ENCODE measurements around the gene KLF12. TPM values are rescaled to one million over a fixed set of nuclear protein-coding genes. Genes with fewer than 3 reads are reported as not detected.

The KLF12 gene
- total RNA-seq, 1 experiment from 2014 or later, result 9.7 TPM

DNA sequence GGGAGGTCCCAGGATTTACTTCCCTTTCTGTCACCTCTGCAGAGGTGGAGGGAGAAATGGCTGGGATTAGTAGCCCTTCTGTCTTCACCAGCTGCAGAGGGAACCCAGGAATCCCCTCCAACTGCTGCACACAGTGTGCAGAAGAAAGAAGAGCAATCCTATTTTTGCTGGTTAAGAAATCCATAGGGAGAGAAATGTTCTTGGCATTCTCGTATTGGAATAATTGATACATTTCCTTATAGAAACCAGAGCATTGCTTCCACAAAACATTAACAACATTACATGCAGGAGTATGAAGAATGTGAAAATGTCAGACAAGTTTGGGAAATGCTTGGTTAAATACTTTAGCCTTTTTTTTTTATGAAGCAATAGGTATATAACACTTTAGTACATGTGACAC is 48.3 kb upstream of the KLF12 start:
- H3K79me2 ChIP-seq (ENCODE audit: insufficient read depth, low read length), result no peaks in the 10 kb centered on the region
- DNase-seq, result no peak
- no peak overlapping the region for H3T11ph ChIP-seq (ENCODE audit: low read length)
- no peak overlapping the region for H2BK20ac ChIP-seq (ENCODE audit: low read depth, low read length, poor library complexity, severe bottlenecking)
- Mint-ChIP-seq H3K36me3 (ENCODE audit: insufficient read depth in 1 of 3, low read depth in 3 of 3) (no peaks in the 10 kb centered on the region), H3K9me3 (no peaks in the 10 kb centered on the region), H3K27ac (no peak overlapping the region), H3K27me3 (ENCODE audit: low read depth) (no peaks in the 10 kb centered on the region), H3K4me1 (no peaks in the 10 kb centered on the region), H3K4me3 (no peak overlapping the region)
- H3K4ac ChIP-seq (ENCODE audit: low read depth, low read length), result no peak overlapping the region
- H4K20me1 ChIP-seq (ENCODE audit: control insufficient read depth, insufficient read depth, insufficient read length), result no peaks in the 10 kb centered on the region
- WGBS (ENCODE audit: extremely low coverage, insufficient read length, low lambda C conversion rate), result no CpG with 5 or more reads among the region's 1 CpG
- no peak overlapping the region for H3K18ac ChIP-seq (ENCODE audit: insufficient read length, low read depth, low read length)
- TF ChIP-seq CTCF (conservative IDR thresholded peaks at IDR 0.05), result no peak
- H3K9me3 ChIP-seq (ENCODE audit: control insufficient read depth, low read depth, low read length), result no peaks in the 10 kb centered on the region
- H2BK120ac ChIP-seq (ENCODE audit: low read depth, low read length, poor library complexity, severe bottlenecking), result no peak overlapping the region
- H2BK15ac ChIP-seq (ENCODE audit: low read depth, low read length), result no peak overlapping the region
- no peak overlapping the region for H3K23ac ChIP-seq (ENCODE audit: insufficient read length, low read depth, low read length)
- H3K79me1 ChIP-seq (ENCODE audit: insufficient read depth, low read depth, low read length, poor library complexity, severe bottlenecking), result no peaks in the 10 kb centered on the region
- no peak overlapping the region for H4K91ac ChIP-seq (ENCODE audit: insufficient read length, low read depth, low read length)
- H3K56ac ChIP-seq (ENCODE audit: insufficient read length, low read depth, low read length), result no peak overlapping the region
- no peaks in the 10 kb centered on the region for H3K23me2 ChIP-seq (ENCODE audit: insufficient read length, low read depth, low read length, poor library complexity, severe bottlenecking)
- H2AFZ ChIP-seq (ENCODE audit: low read length), result no peak overlapping the region
- H3K9ac ChIP-seq (ENCODE audit: extremely low read depth, insufficient read length, low read length), result no peak overlapping the region
- H3K27me3 ChIP-seq (ENCODE audit: insufficient read depth, low read length), result no peaks in the 10 kb centered on the region
- H3K14ac ChIP-seq (ENCODE audit: insufficient read depth, low read length), result no peak overlapping the region
- H4K8ac ChIP-seq (replicated peaks; ENCODE audit: insufficient read length, low read depth, low read length), result no peak overlapping the region
- H2BK5ac ChIP-seq (ENCODE audit: insufficient read length, low read length), result no peak overlapping the region
- H3K4me2 ChIP-seq (ENCODE audit: insufficient read depth, insufficient read length, low read length), result no peak overlapping the region
- no peak overlapping the region for H4K5ac ChIP-seq (ENCODE audit: insufficient read length, low read depth, low read length)
- H2BK12ac ChIP-seq (ENCODE audit: insufficient read length, low read depth, low read length), result no peak overlapping the region
- no peak overlapping the region for H3K27ac ChIP-seq (ENCODE audit: insufficient read length, low read depth, low read length)
- H3K4me1 ChIP-seq (ENCODE audit: insufficient read depth, low read length), result no peaks in the 10 kb centered on the region
- no peak overlapping the region for H2AK5ac ChIP-seq (ENCODE audit: insufficient read length, low read length)

Data from H9 (cell line).